H9 (cell line): ENCODE data around the gene EIF2S3. TPM values are rescaled to one million over a fixed set of nuclear protein-coding genes. Genes with fewer than 3 reads are reported as not detected.

Experiments
- DNase-seq: peaks from one replicate; pipeline ENCODE4 v3.0.0-alpha.2; 2017
- H2AFZ ChIP-seq: one replicate; pipeline ENCODE4 v1.6.1; 2013; ENCODE audit warnings: mild to moderate bottlenecking, low read length, control low read depth, moderate library complexity
- H2AK5ac ChIP-seq: 2 replicates; pipeline ENCODE4 v1.6.1; 2013; ENCODE audit warnings: low read length, control low read depth, mixed read lengths; ENCODE audit not compliant: insufficient read length
- H2BK120ac ChIP-seq: one replicate; pipeline ENCODE4 v1.6.1; 2013; ENCODE audit warnings: low read depth, mild to moderate bottlenecking, low read length, control low read depth, inconsistent platforms; ENCODE audit not compliant: poor library complexity, severe bottlenecking
- H2BK12ac ChIP-seq: 2 replicates; pipeline ENCODE4 v1.6.1; 2013; ENCODE audit warnings: low read length, control low read depth, mixed read lengths, low read depth; ENCODE audit not compliant: insufficient read length
- H2BK15ac ChIP-seq: 2 replicates; pipeline ENCODE4 v1.6.1; 2013; ENCODE audit warnings: low read depth, low read length, control low read depth
- H2BK20ac ChIP-seq: one replicate; pipeline ENCODE4 v1.6.1; 2013; ENCODE audit warnings: low read depth, mild to moderate bottlenecking, low read length, control low read depth, inconsistent platforms; ENCODE audit not compliant: poor library complexity, severe bottlenecking
- H2BK5ac ChIP-seq: 2 replicates; pipeline ENCODE4 v1.6.1; 2013; ENCODE audit warnings: low read length, control low read depth, mixed read lengths; ENCODE audit not compliant: insufficient read length
- H3K14ac ChIP-seq: 2 replicates; pipeline ENCODE4 v1.6.1; 2013; ENCODE audit warnings: low read length, control low read depth; ENCODE audit not compliant: insufficient read depth
- H3K18ac ChIP-seq: 2 replicates; pipeline ENCODE4 v1.6.1; 2013; ENCODE audit warnings: low read depth, mild to moderate bottlenecking, mixed read lengths, low read length, control low read depth; ENCODE audit not compliant: insufficient read length
- H3K23ac ChIP-seq: 2 replicates; pipeline ENCODE4 v1.6.1; 2013; ENCODE audit warnings: low read length, control low read depth, mixed read lengths, low read depth; ENCODE audit not compliant: insufficient read length
- H3K23me2 ChIP-seq: 2 replicates; pipeline ENCODE4 v1.6.1; 2013; ENCODE audit warnings: low read depth, mild to moderate bottlenecking, mixed read lengths, low read length, control low read depth; ENCODE audit not compliant: insufficient read length, poor library complexity, severe bottlenecking
- H3K27ac ChIP-seq: 2 replicates; pipeline ENCODE4 v1.5.1; 2013; ENCODE audit warnings: low read length, control low read depth, mixed read lengths, low read depth; ENCODE audit not compliant: insufficient read length
- H3K27me3 ChIP-seq: 2 replicates; pipeline ENCODE4 v1.6.1; 2013; ENCODE audit warnings: low read length, control low read depth, inconsistent platforms; ENCODE audit not compliant: insufficient read depth
- H3K4ac ChIP-seq: 2 replicates; pipeline ENCODE4 v1.6.1; 2013; ENCODE audit warnings: low read depth, mild to moderate bottlenecking, control low read depth, inconsistent platforms, low read length, moderate library complexity
- H3K4me1 ChIP-seq: 2 replicates; pipeline ENCODE4 v1.6.1; 2013; ENCODE audit warnings: low read length, control low read depth, inconsistent platforms; ENCODE audit not compliant: insufficient read depth
- H3K4me2 ChIP-seq: 2 replicates; pipeline ENCODE4 v1.6.1; 2013; ENCODE audit warnings: low read length, control low read depth, mixed read lengths; ENCODE audit not compliant: insufficient read length, insufficient read depth
- H3K56ac ChIP-seq: 2 replicates; pipeline ENCODE4 v1.6.1; 2013; ENCODE audit warnings: low read depth, mild to moderate bottlenecking, mixed read lengths, low read length, control low read depth; ENCODE audit not compliant: insufficient read length
- H3K79me1 ChIP-seq: 2 replicates; pipeline ENCODE4 v1.6.1; 2013; ENCODE audit warnings: low read depth, mild to moderate bottlenecking, moderate library complexity, low read length, control low read depth, inconsistent platforms; ENCODE audit not compliant: insufficient read depth, poor library complexity, severe bottlenecking
- H3K79me2 ChIP-seq: 2 replicates; pipeline ENCODE4 v1.6.1; 2013; ENCODE audit warnings: low read length, control low read depth, inconsistent platforms; ENCODE audit not compliant: insufficient read depth
- H3K9ac ChIP-seq: 2 replicates; pipeline ENCODE4 v1.6.1; 2013; ENCODE audit warnings: low read length, control low read depth, mixed read lengths; ENCODE audit not compliant: insufficient read length; ENCODE audit errors: extremely low read depth
- H3K9me3 ChIP-seq: one replicate; pipeline ENCODE4 v1.6.1; 2013; ENCODE audit warnings: low read depth, low read length, inconsistent platforms; ENCODE audit not compliant: control insufficient read depth
- H3T11ph ChIP-seq: one replicate; pipeline ENCODE4 v1.6.1; 2013; ENCODE audit warnings: mild to moderate bottlenecking, low read length, control low read depth, inconsistent platforms
- H4K20me1 ChIP-seq: one replicate; pipeline ENCODE4 v1.6.1; 2013; ENCODE audit not compliant: control insufficient read depth, insufficient read length, insufficient read depth
- H4K5ac ChIP-seq: 2 replicates; pipeline ENCODE4 v1.6.1; 2013; ENCODE audit warnings: low read depth, mild to moderate bottlenecking, mixed read lengths, low read length, control low read depth; ENCODE audit not compliant: insufficient read length
- H4K8ac ChIP-seq: replicated peaks from 2 replicates; pipeline ENCODE4 v1.6.1; 2013; ENCODE audit warnings: low read length, control low read depth, mixed read lengths, low read depth; ENCODE audit not compliant: insufficient read length
- H4K91ac ChIP-seq: 2 replicates; pipeline ENCODE4 v1.6.1; 2013; ENCODE audit warnings: low read depth, mild to moderate bottlenecking, moderate library complexity, mixed read lengths, low read length, control low read depth; ENCODE audit not compliant: insufficient read length
- H3K27ac Mint-ChIP-seq, 3 experiments: 2 replicates in 2 of 3; 3 replicates in 1 of 3; pipeline ENCODE4 v1.8.0; 2020 to 2021; ENCODE audit warnings: mixed read lengths in 3 of 3, mild to moderate bottlenecking in 1 of 3, moderate library complexity in 1 of 3
- H3K27me3 Mint-ChIP-seq: 2 replicates; pipeline ENCODE4 v1.8.0; 2021; ENCODE audit warnings: low read depth, mild to moderate bottlenecking, moderate library complexity, mixed read lengths
- H3K36me3 Mint-ChIP-seq, 3 experiments: 2 replicates in 2 of 3; 3 replicates in 1 of 3; pipeline ENCODE4 v1.8.0; 2020 to 2021; ENCODE audit warnings: low read depth in 3 of 3, mixed read lengths in 3 of 3; ENCODE audit not compliant: insufficient read depth in 1 of 3
- H3K4me1 Mint-ChIP-seq, 2 experiments: 2 replicates each; pipeline ENCODE4 v1.8.0; 2020; ENCODE audit warnings: mixed read lengths in 2 of 2
- H3K4me3 Mint-ChIP-seq, 2 experiments: 2 replicates in 1 of 2; 3 replicates in 1 of 2; pipeline ENCODE4 v1.8.0; 2020 to 2021; ENCODE audit warnings: mild to moderate bottlenecking in 2 of 2, mixed read lengths in 2 of 2, moderate library complexity in 1 of 2
- H3K9me3 Mint-ChIP-seq, 2 experiments: 2 replicates in 1 of 2; 3 replicates in 1 of 2; pipeline ENCODE4 v1.8.0; 2020; ENCODE audit warnings: mild to moderate bottlenecking in 2 of 2, mixed read lengths in 2 of 2, moderate library complexity in 1 of 2
- CTCF ChIP-seq: fragments of 200-600 bp; sonication (generic); conservative IDR thresholded peaks from 3 replicates; pipeline ENCODE4 v1.8.0; 2021; ENCODE audit warnings: antibody characterized with exemption, mild to moderate bottlenecking
- WGBS: extraction: QIAGEN DNeasy Blood & Tissue Kit; methylation state at CpG from one replicate; pipeline ENCODE4 v1.1.7; 2013; ENCODE audit warnings: missing lambda C conversion rate, low lambda C conversion rate, mixed read lengths; ENCODE audit not compliant: insufficient read length; ENCODE audit errors: extremely low coverage; 5-methylcytosine and 5-hydroxymethylcytosine counted together
- total RNA-seq: library from RNA; stranded (reverse); gene quantifications from 2 replicates; pipeline ENCODE4 v1.2.1, GENCODE V29; 2021

The EIF2S3 gene
- total RNA-seq, 1 experiment from 2014 or later = 598 TPM

GRCh38 chrX:24069877-24070276 lies 15.1 kb downstream of the EIF2S3 start:
- Mint-ChIP-seq H3K27me3 (no peaks in the 10 kb centered on the region), H3K9me3 (no peaks in the 10 kb centered on the region), H3K4me3 (no peak overlapping the region), H3K27ac (peak overlapping the region in 1 of 3 experiments; percentile 33; a peak in 1 of 7 replicates), H3K36me3 (peaks cover 65 to 96% (median 92%) of the 10 kb centered on the region in 3 experiments), H3K4me1 (no peaks in the 10 kb centered on the region)
- no peak overlapping the region for H2BK12ac ChIP-seq
- H3K4me2 ChIP-seq = no peak overlapping the region
- no CpG with 5 or more reads among the region's 9 CpGs for WGBS
- no peaks in the 10 kb centered on the region for H3K4me1 ChIP-seq
- H4K91ac ChIP-seq = no peak overlapping the region
- H4K8ac ChIP-seq = no peak overlapping the region
- no peaks in the 10 kb centered on the region for H3K9me3 ChIP-seq
- H3T11ph ChIP-seq = no peak overlapping the region
- no peak for DNase-seq
- peaks cover 3% of the 10 kb centered on the region for H3K79me1 ChIP-seq
- H3K27ac ChIP-seq = no peak overlapping the region
- no peaks in the 10 kb centered on the region for H3K79me2 ChIP-seq
- no peak overlapping the region for H2BK120ac ChIP-seq
- no peak overlapping the region for H3K9ac ChIP-seq
- no peak overlapping the region for H2AK5ac ChIP-seq
- H2BK5ac ChIP-seq = no peak overlapping the region
- H3K23ac ChIP-seq = no peak overlapping the region
- no peak overlapping the region for H4K5ac ChIP-seq
- H2BK15ac ChIP-seq = no peak overlapping the region
- no peaks in the 10 kb centered on the region for H3K27me3 ChIP-seq
- no peak overlapping the region for H2BK20ac ChIP-seq
- H3K18ac ChIP-seq = no peak overlapping the region
- no peaks in the 10 kb centered on the region for H3K23me2 ChIP-seq
- H3K4ac ChIP-seq = no peak overlapping the region
- no peak overlapping the region for H2AFZ ChIP-seq
- TF ChIP-seq CTCF = no peak
- H3K14ac ChIP-seq = no peak overlapping the region
- no peaks in the 10 kb centered on the region for H4K20me1 ChIP-seq
- no peak overlapping the region for H3K56ac ChIP-seq
